H9 (cell line): ENCODE data around the gene ZBP1. TPM values are rescaled to one million over a fixed set of nuclear protein-coding genes. Genes with fewer than 3 reads are reported as not detected.

ENCODE experiments used
- DNase-seq: peaks from one replicate; pipeline ENCODE4 v3.0.0-alpha.2; 2017
- H2AFZ ChIP-seq: one replicate; pipeline ENCODE4 v1.6.1; 2013; ENCODE audit warnings: mild to moderate bottlenecking, low read length, control low read depth, moderate library complexity
- H2AK5ac ChIP-seq: 2 replicates; pipeline ENCODE4 v1.6.1; 2013; ENCODE audit warnings: low read length, control low read depth, mixed read lengths; ENCODE audit not compliant: insufficient read length
- H2BK120ac ChIP-seq: one replicate; pipeline ENCODE4 v1.6.1; 2013; ENCODE audit warnings: low read depth, mild to moderate bottlenecking, low read length, control low read depth, inconsistent platforms; ENCODE audit not compliant: poor library complexity, severe bottlenecking
- H2BK12ac ChIP-seq: 2 replicates; pipeline ENCODE4 v1.6.1; 2013; ENCODE audit warnings: low read length, control low read depth, mixed read lengths, low read depth; ENCODE audit not compliant: insufficient read length
- H2BK15ac ChIP-seq: 2 replicates; pipeline ENCODE4 v1.6.1; 2013; ENCODE audit warnings: low read depth, low read length, control low read depth
- H2BK20ac ChIP-seq: one replicate; pipeline ENCODE4 v1.6.1; 2013; ENCODE audit warnings: low read depth, mild to moderate bottlenecking, low read length, control low read depth, inconsistent platforms; ENCODE audit not compliant: poor library complexity, severe bottlenecking
- H2BK5ac ChIP-seq: 2 replicates; pipeline ENCODE4 v1.6.1; 2013; ENCODE audit warnings: low read length, control low read depth, mixed read lengths; ENCODE audit not compliant: insufficient read length
- H3K14ac ChIP-seq: 2 replicates; pipeline ENCODE4 v1.6.1; 2013; ENCODE audit warnings: low read length, control low read depth; ENCODE audit not compliant: insufficient read depth
- H3K18ac ChIP-seq: 2 replicates; pipeline ENCODE4 v1.6.1; 2013; ENCODE audit warnings: low read depth, mild to moderate bottlenecking, mixed read lengths, low read length, control low read depth; ENCODE audit not compliant: insufficient read length
- H3K23ac ChIP-seq: 2 replicates; pipeline ENCODE4 v1.6.1; 2013; ENCODE audit warnings: low read length, control low read depth, mixed read lengths, low read depth; ENCODE audit not compliant: insufficient read length
- H3K23me2 ChIP-seq: 2 replicates; pipeline ENCODE4 v1.6.1; 2013; ENCODE audit warnings: low read depth, mild to moderate bottlenecking, mixed read lengths, low read length, control low read depth; ENCODE audit not compliant: insufficient read length, poor library complexity, severe bottlenecking
- H3K27ac ChIP-seq: 2 replicates; pipeline ENCODE4 v1.5.1; 2013; ENCODE audit warnings: low read length, control low read depth, mixed read lengths, low read depth; ENCODE audit not compliant: insufficient read length
- H3K27me3 ChIP-seq: 2 replicates; pipeline ENCODE4 v1.6.1; 2013; ENCODE audit warnings: low read length, control low read depth, inconsistent platforms; ENCODE audit not compliant: insufficient read depth
- H3K4ac ChIP-seq: 2 replicates; pipeline ENCODE4 v1.6.1; 2013; ENCODE audit warnings: low read depth, mild to moderate bottlenecking, control low read depth, inconsistent platforms, low read length, moderate library complexity
- H3K4me1 ChIP-seq: 2 replicates; pipeline ENCODE4 v1.6.1; 2013; ENCODE audit warnings: low read length, control low read depth, inconsistent platforms; ENCODE audit not compliant: insufficient read depth
- H3K4me2 ChIP-seq: 2 replicates; pipeline ENCODE4 v1.6.1; 2013; ENCODE audit warnings: low read length, control low read depth, mixed read lengths; ENCODE audit not compliant: insufficient read length, insufficient read depth
- H3K56ac ChIP-seq: 2 replicates; pipeline ENCODE4 v1.6.1; 2013; ENCODE audit warnings: low read depth, mild to moderate bottlenecking, mixed read lengths, low read length, control low read depth; ENCODE audit not compliant: insufficient read length
- H3K79me1 ChIP-seq: 2 replicates; pipeline ENCODE4 v1.6.1; 2013; ENCODE audit warnings: low read depth, mild to moderate bottlenecking, moderate library complexity, low read length, control low read depth, inconsistent platforms; ENCODE audit not compliant: insufficient read depth, poor library complexity, severe bottlenecking
- H3K79me2 ChIP-seq: 2 replicates; pipeline ENCODE4 v1.6.1; 2013; ENCODE audit warnings: low read length, control low read depth, inconsistent platforms; ENCODE audit not compliant: insufficient read depth
- H3K9ac ChIP-seq: 2 replicates; pipeline ENCODE4 v1.6.1; 2013; ENCODE audit warnings: low read length, control low read depth, mixed read lengths; ENCODE audit not compliant: insufficient read length; ENCODE audit errors: extremely low read depth
- H3K9me3 ChIP-seq: one replicate; pipeline ENCODE4 v1.6.1; 2013; ENCODE audit warnings: low read depth, low read length, inconsistent platforms; ENCODE audit not compliant: control insufficient read depth
- H3T11ph ChIP-seq: one replicate; pipeline ENCODE4 v1.6.1; 2013; ENCODE audit warnings: mild to moderate bottlenecking, low read length, control low read depth, inconsistent platforms
- H4K20me1 ChIP-seq: one replicate; pipeline ENCODE4 v1.6.1; 2013; ENCODE audit not compliant: control insufficient read depth, insufficient read length, insufficient read depth
- H4K5ac ChIP-seq: 2 replicates; pipeline ENCODE4 v1.6.1; 2013; ENCODE audit warnings: low read depth, mild to moderate bottlenecking, mixed read lengths, low read length, control low read depth; ENCODE audit not compliant: insufficient read length
- H4K8ac ChIP-seq: replicated peaks from 2 replicates; pipeline ENCODE4 v1.6.1; 2013; ENCODE audit warnings: low read length, control low read depth, mixed read lengths, low read depth; ENCODE audit not compliant: insufficient read length
- H4K91ac ChIP-seq: 2 replicates; pipeline ENCODE4 v1.6.1; 2013; ENCODE audit warnings: low read depth, mild to moderate bottlenecking, moderate library complexity, mixed read lengths, low read length, control low read depth; ENCODE audit not compliant: insufficient read length
- H3K27ac Mint-ChIP-seq, 3 experiments: 2 replicates in 2 of 3; 3 replicates in 1 of 3; pipeline ENCODE4 v1.8.0; 2020 to 2021; ENCODE audit warnings: mixed read lengths in 3 of 3, mild to moderate bottlenecking in 1 of 3, moderate library complexity in 1 of 3
- H3K27me3 Mint-ChIP-seq: 2 replicates; pipeline ENCODE4 v1.8.0; 2021; ENCODE audit warnings: low read depth, mild to moderate bottlenecking, moderate library complexity, mixed read lengths
- H3K36me3 Mint-ChIP-seq, 3 experiments: 2 replicates in 2 of 3; 3 replicates in 1 of 3; pipeline ENCODE4 v1.8.0; 2020 to 2021; ENCODE audit warnings: low read depth in 3 of 3, mixed read lengths in 3 of 3; ENCODE audit not compliant: insufficient read depth in 1 of 3
- H3K4me1 Mint-ChIP-seq, 2 experiments: 2 replicates each; pipeline ENCODE4 v1.8.0; 2020; ENCODE audit warnings: mixed read lengths in 2 of 2
- H3K4me3 Mint-ChIP-seq, 2 experiments: 2 replicates in 1 of 2; 3 replicates in 1 of 2; pipeline ENCODE4 v1.8.0; 2020 to 2021; ENCODE audit warnings: mild to moderate bottlenecking in 2 of 2, mixed read lengths in 2 of 2, moderate library complexity in 1 of 2
- H3K9me3 Mint-ChIP-seq, 2 experiments: 2 replicates in 1 of 2; 3 replicates in 1 of 2; pipeline ENCODE4 v1.8.0; 2020; ENCODE audit warnings: mild to moderate bottlenecking in 2 of 2, mixed read lengths in 2 of 2, moderate library complexity in 1 of 2
- CTCF ChIP-seq: fragments of 200-600 bp; sonication (generic); conservative IDR thresholded peaks from 3 replicates; pipeline ENCODE4 v1.8.0; 2021; ENCODE audit warnings: antibody characterized with exemption, mild to moderate bottlenecking
- WGBS: extraction: QIAGEN DNeasy Blood & Tissue Kit; methylation state at CpG from one replicate; pipeline ENCODE4 v1.1.7; 2013; ENCODE audit warnings: missing lambda C conversion rate, low lambda C conversion rate, mixed read lengths; ENCODE audit not compliant: insufficient read length; ENCODE audit errors: extremely low coverage; 5-methylcytosine and 5-hydroxymethylcytosine counted together
- total RNA-seq: library from RNA; stranded (reverse); gene quantifications from 2 replicates; pipeline ENCODE4 v1.2.1, GENCODE V29; 2021

Gene ZBP1
- total RNA-seq, 1 experiment from 2014 or later = not detected

- no peak for DNase-seq
- TF ChIP-seq CTCF = no peak
- H3K27ac Mint-ChIP-seq = peak overlapping the region in 2 of 3 experiments; percentile 21 to 97
These were observed 40.1 kb upstream of the ZBP1 start for GRCh38 chr20:57660181-57660921.

More at GRCh38 chr20:57660181-57660921, 40.1 kb upstream of the ZBP1 start:
- Histone ChIP-seq H4K8ac (no peak overlapping the region), H2AFZ (no peak overlapping the region), H4K91ac (no peak overlapping the region), H3K18ac (no peak overlapping the region), H3K56ac (no peak overlapping the region), H2BK20ac (no peak overlapping the region), H2BK15ac (no peak overlapping the region), H3K27ac (no peak overlapping the region), H3K4me1 (no peaks in the 10 kb centered on the region), H2BK12ac (no peak overlapping the region), H3K79me2 (peaks cover 8% of the 10 kb centered on the region; the same call in 1 of the 2 replicates), H2BK120ac (no peak overlapping the region), H3K23me2 (no peaks in the 10 kb centered on the region), H3K14ac (no peak overlapping the region; the same call in 1 of the 2 replicates), H3K79me1 (no peaks in the 10 kb centered on the region), H2BK5ac (no peak overlapping the region), H3K9ac (no peak overlapping the region), H4K20me1 (no peaks in the 10 kb centered on the region), H3K23ac (no peak overlapping the region), H3K4ac (no peak overlapping the region), H2AK5ac (no peak overlapping the region), H3K4me2 (no peak overlapping the region), H4K5ac (no peak overlapping the region), H3K9me3 (no peaks in the 10 kb centered on the region), H3K27me3 (no peaks in the 10 kb centered on the region), H3T11ph (no peak overlapping the region)
- Mint-ChIP-seq H3K27me3 (no peaks in the 10 kb centered on the region), H3K9me3 (no peaks in the 10 kb centered on the region), H3K4me1 (peaks cover 19 to 22% of the 10 kb centered on the region in 2 experiments), H3K4me3 (no peak overlapping the region), H3K36me3 (peaks cover 14 to 27% (median 22%) of the 10 kb centered on the region in 3 experiments)
- 100% methylated on average over 11 of the region's 13 CpGs for WGBS
